GM18519 (cell line): ENCODE measurements around the gene DGKB.

Experiments
- ATAC-seq: cut with Tn5 transposase; IDR thresholded peaks from one replicate; pipeline ENCODE4 v1.9.1; 2021; ENCODE audit warnings: mild to moderate bottlenecking, moderate library complexity; ENCODE audit not compliant: unreplicated experiment, low FRiP score

Gene DGKB

DNA sequence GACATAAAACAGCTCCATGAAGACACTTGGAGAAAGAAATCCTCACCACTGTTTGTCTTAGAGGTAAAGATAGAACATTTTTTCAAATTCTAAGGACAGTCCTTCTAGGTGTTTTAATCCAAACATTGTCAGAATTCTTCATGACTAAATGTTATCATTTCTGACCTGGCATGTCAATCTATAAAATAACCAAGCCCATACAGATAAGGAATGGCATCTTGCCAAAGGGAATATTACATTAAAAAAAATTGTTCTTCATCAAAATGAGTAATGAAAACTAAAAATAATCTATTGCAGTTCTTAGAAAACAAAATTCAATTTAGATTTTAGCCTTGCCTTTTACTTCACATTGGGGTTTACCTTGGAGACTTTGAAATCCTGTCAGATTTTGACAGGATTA is 33.6 kb downstream of the DGKB start:
- ATAC-seq, result no peak

- ATAC-seq, result no peak
Measured at GRCh38 chr7:14861456-14861855, 41.1 kb downstream of the DGKB start.

- no peak for ATAC-seq
Measured at GRCh38 chr7:14859267-14859666, 43.3 kb downstream of the DGKB start.

- ATAC-seq, result no peak
Measured at GRCh38 chr7:14858866-14859265, 43.7 kb downstream of the DGKB start.

- ATAC-seq, result no peak
Measured at GRCh38 chr7:14858410-14858809, 44.1 kb downstream of the DGKB start.

- ATAC-seq, result no peak
Measured at GRCh38 chr7:14855033-14855794, 47.3 kb downstream of the DGKB start.

DNA sequence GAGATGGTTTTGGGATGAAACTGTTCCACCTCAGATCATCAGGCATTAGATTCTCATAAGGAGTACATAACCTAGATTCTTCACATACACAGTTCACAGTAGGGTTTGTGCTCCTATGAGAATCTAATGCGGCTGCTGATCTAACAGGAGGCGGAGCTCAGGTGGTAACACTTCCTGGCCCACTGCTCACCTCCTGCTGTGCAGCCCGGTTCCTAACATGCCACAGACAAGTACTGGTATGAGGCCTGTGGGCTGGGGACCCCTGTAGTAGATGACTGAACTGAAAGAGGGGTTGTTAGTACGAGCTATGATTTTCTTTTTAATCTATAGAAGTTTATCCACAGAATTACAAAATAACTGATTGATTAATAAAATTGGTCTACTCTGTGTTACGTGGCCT is 48.1 kb downstream of the DGKB start:
- no peak for ATAC-seq

DNA sequence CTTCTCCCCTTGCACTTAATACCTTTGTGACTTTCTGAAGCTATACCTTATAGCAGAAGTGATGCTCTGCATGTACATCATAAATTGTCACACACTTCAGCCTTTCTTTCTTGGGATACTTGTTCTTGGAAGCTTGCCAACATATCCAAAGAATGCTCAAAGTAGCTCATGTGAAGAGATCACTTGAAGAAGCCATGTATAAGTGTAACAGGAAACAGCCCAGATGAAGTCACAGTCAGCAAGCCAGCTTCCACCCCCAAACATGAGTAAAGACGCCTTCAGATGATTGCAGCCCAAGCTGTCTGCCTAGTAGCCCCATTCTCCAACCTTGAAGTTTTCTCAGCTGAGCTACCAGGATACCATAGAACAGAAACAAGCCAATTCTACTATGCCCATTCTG is 50.9 kb downstream of the DGKB start:
- ATAC-seq, result no peak

DNA sequence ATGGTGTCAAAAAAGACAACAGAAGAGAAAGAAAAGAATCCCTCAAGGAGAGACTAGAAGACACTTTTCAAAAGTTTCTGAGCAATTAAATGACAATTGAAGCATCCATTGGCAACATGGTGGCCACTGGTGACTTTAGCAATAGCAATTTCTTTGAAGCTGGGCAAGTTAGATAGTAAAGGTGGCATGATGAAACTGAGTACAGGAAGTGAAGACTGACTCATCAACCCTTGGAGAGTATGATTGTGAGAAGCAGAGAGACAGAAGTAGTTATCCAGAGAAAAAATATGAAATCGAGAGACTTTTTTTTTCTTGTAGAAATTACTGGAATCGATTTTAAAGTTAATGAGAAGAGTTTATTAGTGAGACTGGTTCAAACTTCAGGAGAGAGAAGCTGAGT is 52.5 kb downstream of the DGKB start:
- no peak for ATAC-seq

- no peak for ATAC-seq
Measured at GRCh38 chr7:14846405-14846804, 56.1 kb downstream of the DGKB start.

DNA sequence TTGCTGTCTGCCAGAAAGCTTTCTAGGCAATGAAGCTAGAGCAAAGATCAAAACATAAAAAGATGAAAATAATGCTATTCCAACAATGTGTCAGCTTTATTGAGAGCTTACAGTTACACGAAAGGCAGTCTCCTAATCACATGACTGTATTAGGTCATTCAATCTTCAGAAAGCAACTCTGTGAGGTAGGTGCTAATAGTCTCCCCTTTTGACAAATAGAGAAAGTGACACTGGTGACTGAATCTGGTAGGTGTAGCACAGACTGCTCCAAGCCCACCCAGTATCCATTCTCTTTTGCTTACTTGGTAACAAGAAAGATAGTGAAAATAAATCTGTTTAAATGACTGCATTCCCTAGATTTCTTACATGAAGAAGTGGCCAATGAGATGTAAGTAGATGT is 58.8 kb downstream of the DGKB start:
- ATAC-seq, result no peak

GRCh38 chr7:14842523-14842922 is 60.0 kb downstream of the DGKB start:
- no peak for ATAC-seq

DNA sequence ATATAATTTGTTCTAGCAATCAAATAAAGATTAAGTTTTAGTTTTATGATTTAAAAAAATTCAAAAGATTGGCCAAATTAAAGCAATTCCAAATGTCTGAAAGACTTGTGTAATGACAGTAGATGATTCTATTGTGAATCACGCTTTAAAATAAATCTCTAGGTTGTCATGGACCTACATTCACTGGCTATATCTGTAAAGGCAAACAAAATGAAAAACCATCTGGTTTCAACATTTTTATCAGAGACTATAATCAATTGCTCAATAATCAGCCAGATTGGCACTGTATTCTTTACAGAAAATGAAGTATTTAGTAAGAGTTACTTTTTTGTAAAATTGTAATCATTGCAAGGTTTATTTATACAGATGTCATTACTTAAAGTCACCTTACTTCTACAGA is 60.7 kb downstream of the DGKB start:
- no peak for ATAC-seq

DNA sequence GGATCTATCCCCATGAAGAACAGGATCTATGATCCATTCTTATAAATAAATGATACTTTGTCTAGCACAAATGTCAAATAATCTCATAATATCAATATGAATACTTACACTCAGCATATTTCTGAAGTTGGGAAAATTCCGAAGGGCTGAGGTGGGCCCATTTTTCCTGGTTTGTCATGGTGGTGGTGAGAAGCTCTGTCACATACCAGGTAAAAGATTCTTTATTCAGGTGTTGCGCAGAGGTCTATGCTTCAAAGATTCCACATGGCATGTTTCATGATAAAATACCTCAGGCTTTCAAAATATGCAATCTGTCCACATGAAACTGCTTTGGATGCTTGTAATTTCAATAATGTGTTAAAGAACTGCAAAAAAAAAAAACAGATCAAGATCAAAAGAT is 61.5 kb downstream of the DGKB start:
- ATAC-seq, result no peak

GRCh38 chr7:14839307-14839706 is 63.2 kb downstream of the DGKB start:
- ATAC-seq, result no peak

DNA sequence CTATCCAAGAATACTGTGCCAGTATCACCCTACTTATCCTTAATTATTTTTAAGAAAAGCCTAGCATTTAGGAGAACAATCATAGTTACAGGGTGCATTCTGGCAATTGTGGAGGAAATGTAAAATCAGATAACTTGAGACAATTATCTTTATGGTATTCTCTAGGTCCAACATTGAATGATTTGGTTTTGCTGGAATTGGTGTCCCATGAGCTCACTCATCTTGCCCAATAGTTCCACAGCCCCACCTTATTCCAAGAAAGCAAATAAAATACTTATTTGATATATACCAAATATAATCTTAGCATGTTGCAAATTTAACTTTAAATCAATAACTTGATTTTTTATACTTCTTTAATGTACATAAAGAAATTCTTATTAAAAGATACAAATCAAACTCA is 65.3 kb downstream of the DGKB start:
- ATAC-seq, result no peak

DNA sequence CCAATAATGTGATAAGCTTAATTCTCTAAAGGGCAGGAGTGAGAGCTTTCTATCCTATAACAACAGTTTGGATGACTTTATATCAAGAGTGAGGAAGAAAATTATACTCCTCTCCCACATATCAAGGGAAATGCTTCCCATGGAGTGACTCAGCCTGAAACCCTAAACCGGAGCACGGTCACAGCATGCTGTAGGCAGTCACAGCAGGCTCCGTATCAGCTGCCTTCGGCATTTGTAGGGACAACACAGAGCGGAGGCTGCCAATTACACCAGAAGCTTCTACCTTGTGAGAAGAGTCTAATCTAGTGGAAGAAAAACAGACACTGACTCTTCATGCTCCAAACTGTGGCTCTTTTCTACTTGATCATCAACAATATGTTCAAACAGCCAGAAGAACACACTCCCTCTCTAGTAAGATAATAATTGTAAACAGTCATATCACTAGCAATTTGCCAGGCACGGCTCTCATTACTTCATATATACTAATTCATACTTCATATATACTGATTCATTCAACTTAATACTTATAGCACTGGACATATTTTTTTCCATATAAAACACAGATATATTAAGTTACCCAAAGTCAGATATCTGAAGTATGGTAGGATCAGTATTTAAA is 65.9 kb downstream of the DGKB start:
- no peak for ATAC-seq

DNA sequence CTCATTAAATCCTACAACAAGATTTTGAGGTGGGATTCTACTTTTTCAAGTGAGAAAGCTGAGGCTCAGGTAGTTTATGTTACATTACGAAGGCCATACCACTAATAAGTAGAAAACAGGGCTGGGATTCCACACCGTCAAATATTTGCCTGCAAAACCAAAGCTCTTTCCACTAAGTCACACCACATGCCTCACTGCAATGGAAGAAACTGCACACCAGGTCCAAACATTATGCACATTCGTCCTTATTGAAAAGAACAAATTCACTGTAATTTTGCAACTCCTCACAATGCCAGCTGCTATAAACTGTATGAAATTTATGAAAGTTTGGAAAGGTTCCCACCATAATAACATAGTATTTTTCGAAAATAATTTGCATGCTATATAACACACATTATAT is 66.5 kb downstream of the DGKB start:
- no peak for ATAC-seq

DNA sequence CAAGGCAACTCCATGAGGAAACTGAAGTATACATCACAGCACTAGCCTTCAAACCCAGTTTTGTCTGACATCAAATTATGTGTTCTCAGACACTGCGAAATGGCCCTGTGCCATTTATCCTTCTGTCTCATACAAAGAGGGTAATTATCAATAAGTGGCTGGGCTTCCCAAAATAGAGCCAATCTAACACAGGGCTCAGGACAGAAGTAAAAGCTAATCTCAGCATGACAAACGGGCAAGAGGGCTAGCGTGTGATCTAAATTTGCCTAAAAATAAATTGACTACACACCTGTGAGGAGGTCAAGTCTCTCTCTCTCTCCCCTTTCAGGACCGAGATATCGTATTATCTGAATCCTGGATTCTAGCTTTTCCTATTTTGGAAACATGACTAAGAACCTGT is 67.2 kb downstream of the DGKB start:
- ATAC-seq, result no peak

DNA sequence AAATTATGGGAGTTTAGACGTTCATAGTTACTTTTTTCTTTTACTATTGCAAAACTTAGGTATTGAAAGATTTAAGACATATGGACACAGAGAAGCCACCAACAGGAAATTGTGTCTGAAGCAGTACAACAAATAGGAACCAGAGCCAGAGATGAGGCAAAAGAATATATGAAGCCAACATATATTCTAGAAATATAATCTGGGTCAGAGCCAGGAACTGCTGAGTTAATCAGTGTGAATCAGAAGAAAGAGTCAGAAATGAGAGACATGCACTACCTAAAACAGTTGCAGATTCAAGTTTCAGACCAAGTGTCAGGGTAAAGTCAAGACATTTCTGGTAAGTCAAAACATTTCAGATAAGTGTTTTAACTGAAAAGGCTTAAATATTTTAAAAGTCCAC is 67.7 kb downstream of the DGKB start:
- ATAC-seq, result no peak

DNA sequence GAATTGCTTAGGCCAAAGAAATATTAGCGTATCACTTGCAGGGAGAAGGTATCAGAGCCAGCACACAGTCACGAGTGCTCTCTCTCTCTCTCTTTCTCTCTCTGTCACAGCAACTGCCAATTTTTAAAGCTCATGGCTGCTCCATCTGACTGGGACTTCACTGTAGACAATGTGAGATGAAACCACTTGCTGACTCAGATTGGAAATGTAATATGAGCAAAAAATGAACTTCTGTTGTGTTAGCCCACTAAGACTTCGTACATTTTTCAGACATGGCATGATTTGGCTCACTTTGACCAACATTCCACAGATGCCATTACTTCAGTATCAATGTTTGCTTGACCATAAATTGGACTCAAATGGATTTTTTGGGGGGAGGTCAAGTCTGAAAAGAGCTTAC is 68.1 kb downstream of the DGKB start:
- ATAC-seq, result peak; percentile 69

DNA sequence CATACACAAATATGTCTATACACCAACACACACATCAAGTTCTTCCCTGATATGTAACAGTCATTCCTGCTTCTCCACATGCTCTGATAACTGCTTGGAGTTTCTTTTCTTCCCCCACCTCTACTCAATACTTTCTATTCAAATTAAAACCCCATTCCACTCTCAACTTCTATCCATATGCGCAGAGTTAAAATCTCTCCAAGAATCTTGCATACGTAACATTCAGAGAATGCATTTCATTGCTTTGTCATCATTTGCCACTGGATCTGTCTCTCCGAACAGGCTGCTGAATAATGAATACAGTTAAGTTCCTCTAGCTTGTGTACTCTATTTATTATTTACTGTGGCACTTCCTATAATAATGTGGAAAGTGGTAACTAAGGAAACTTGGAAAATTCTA is 68.8 kb downstream of the DGKB start:
- no peak for ATAC-seq
